Stimulated activated CD4-positive, alpha-beta T cell treated with anti-CD3 and anti-CD28 coated beads, Interleukin-15, amount 100 ng/mL, for 1 hour (primary cell): ENCODE measurements around the gene PTGER2.

Source experiments
- DNase-seq, 2 donors: peaks; one replicate each; pipeline ENCODE4 v3.0.0-alpha.2; 2020; ENCODE audit warnings: low read depth in 1 of 2, low spot score in 1 of 2

PTGER2 gene

DNA sequence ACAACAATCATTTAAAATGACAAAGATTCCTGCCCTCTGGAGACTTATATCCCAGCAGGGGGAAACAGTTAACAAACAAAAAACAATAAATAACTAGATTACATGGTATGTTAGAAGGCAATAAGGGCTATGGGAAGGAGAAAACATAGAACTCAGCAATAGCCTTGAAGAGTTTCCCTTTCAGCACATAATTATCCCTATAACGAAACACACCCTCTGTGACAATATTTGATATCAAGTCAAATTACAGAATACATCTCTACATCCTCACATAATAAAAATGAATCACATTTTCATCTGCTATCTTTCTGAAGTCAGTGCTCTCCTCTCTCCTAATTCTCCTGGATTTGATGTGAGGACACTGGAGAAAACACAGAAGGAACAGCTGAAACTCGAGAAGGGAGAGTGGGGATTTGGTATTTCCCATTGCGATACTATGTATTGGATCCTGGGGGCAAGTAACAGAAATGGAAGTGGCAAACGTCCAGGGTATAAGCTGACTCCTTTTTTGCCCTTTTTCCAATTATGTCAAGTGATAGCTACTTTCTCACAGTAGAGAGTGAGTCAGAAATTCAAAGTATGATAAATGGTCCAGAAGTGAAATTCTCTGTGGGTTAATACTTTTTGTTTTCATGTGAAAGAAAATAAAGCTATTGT lies 9.7 kb upstream of the PTGER2 start:
- no peak for DNase-seq

DNA sequence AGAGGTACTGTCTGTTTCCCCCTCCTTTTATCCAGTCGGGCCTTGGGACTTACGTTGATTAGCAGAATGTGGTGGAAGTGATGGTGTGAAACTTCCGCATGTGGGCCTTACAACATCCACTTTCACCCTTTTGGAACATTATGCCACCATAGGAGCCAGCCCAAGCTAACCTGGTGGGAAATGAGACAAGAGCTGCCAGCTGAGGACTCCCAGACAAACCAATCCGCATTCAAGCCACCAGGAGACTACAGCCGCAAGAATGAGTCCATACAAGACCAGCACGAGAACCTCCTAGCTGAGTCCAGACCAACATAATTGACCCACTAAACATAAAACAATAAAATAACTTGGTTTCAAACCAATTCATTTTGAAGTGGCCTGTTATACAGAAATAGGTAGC lies 9.1 kb upstream of the PTGER2 start:
- no peak for DNase-seq

DNA sequence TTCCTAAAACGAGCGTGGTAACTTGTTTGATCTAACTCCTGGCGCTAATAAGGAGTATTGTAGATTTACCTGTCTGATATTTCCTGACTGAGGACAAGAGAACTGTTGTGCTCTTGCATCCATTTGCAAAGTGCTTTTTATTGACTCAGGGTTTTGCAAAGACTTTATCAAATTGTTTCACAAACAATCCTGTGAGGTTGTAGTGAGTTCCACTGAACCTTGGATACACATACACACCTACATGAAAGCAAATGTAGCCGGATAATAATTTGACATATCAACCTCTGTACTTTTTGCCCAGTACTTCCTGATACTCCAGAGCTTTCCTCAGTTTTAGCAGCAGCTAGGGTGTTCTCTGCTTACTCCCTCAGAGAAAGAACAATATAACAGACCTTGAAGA lies 6.7 kb upstream of the PTGER2 start:
- no peak for DNase-seq

DNA sequence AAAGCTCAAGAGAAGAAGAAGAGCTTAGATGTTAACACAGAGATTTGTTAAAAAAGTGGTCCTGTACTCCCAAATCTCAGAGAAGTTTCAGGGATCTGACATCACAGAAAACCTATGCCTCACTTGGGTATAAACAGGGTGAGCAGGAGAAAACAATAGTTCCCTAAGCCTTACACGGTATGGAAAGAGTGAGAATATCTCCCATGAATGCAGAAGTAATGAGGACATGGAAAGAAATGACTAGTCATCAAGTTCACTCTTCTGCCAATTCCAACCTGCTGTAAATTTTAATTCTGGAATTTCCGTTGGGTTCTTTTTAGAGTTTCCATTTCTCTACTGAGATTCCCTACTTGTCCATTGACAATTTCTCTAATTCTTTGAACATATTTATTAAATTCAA lies 6.2 kb upstream of the PTGER2 start:
- DNase-seq = no peak

DNA sequence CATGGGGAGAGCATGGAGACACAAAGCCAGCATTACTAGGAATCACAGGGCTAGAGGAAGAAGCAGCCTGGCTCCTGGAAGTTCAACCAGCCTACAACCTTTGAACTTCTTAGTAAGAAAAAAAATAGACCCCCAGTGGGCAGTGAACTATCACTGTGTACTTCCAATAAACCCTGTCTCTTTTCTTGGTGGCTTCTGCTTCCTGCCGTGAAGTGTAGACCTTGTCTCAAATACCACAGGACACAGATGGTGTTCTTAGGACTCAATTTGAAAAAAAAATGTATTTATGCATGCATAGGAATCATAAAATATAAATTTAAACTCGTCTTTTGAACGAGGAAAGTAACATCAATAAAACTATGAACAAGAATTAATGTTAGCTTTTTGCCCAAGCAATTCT lies 3.6 kb upstream of the PTGER2 start:
- DNase-seq = no peak

DNA sequence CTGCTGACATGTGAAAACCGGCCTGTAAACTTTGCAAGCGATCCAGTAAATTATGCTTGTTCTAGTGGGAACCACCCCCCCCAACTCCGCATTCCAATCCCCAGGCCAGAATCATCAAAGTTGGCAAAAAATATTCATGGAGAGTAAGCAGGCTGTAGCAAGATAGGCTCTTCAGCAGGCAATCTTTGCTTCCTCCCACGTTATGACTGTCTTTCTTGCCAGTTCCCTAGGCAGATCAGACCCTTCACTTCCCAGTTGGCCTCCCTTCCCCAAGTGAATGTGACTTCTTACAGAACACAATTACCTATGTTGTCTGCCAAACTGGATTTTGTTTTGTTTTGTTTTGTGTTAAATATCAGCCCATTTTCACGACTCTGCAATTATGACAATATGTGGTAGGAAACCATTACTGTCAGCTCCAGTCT lies 1.2 kb upstream of the PTGER2 start:
- no peak for DNase-seq

DNA sequence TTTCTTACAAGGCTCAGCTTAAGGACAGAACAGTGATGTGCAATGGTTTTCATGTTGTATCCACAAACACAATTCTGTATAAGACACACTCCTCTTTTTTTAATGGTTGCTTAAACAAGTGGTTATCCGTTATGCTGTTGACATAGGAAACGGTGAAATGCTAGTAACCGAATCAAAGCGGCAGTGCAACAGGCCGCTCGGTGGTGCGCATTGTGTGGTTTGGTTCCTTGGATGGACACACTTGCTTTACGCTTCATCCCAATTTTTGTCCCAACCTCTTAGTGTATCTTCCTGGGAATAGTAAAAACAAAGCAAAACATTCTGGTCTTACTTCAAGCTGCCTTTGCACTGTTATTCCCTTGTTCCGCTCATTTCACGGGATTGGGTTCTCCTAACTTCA lies 650 bp upstream of the PTGER2 start:
- no peak for DNase-seq

DNA sequence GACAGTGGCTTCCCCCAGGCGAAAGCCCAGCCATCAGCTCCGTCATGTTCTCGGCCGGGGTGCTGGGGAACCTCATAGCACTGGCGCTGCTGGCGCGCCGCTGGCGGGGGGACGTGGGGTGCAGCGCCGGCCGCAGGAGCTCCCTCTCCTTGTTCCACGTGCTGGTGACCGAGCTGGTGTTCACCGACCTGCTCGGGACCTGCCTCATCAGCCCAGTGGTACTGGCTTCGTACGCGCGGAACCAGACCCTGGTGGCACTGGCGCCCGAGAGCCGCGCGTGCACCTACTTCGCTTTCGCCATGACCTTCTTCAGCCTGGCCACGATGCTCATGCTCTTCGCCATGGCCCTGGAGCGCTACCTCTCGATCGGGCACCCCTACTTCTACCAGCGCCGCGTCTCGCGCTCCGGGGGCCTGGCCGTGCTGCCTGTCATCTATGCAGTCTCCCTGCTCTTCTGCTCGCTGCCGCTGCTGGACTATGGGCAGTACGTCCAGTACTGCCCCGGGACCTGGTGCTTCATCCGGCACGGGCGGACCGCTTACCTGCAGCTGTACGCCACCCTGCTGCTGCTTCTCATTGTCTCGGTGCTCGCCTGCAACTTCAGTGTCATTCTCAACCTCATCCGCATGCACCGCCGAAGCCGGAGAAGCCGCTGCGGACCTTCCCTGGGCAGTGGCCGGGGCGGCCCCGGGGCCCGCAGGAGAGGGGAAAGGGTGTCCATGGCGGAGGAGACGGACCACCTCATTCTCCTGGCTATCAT lies 663 bp downstream of the PTGER2 start:
- peak; percentile 11 to 27 for DNase-seq

DNA sequence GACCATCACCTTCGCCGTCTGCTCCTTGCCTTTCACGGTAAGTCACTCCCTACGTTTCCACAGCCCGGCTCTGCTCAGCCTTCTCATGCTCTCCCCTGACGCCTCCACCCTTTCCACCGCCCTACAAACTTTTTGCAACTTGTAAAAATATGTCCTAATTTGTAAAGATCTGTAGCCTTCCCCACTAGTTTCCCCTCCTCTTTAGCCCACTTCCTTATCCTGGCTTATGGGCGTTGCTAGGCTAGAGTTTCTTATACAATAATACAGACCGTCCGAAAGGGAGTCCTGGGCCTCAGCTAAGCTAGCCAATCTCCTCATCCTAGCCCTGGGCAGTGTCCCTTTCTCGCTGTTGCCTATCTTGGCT lies 1.2 kb downstream of the PTGER2 start:
- DNase-seq = no peak

DNA sequence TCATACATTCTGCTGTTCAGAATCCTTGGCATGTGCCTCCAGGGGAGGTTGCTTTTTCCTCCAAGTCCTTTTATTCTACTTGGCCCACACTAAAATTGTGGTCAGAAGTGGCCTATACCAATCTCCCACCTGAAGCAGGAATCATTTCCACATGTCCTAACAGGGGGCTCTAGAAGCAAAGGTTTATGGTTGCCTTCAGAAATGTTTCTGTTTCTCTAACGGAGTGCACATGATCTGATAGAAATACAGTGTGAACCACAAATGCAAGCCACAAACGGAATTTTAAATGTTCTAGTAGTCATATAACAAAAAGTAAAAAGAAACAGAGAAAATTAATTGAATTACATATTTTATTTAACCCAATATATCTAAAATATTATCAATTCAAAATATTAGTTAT lies 4.0 kb downstream of the PTGER2 start:
- no peak for DNase-seq

DNA sequence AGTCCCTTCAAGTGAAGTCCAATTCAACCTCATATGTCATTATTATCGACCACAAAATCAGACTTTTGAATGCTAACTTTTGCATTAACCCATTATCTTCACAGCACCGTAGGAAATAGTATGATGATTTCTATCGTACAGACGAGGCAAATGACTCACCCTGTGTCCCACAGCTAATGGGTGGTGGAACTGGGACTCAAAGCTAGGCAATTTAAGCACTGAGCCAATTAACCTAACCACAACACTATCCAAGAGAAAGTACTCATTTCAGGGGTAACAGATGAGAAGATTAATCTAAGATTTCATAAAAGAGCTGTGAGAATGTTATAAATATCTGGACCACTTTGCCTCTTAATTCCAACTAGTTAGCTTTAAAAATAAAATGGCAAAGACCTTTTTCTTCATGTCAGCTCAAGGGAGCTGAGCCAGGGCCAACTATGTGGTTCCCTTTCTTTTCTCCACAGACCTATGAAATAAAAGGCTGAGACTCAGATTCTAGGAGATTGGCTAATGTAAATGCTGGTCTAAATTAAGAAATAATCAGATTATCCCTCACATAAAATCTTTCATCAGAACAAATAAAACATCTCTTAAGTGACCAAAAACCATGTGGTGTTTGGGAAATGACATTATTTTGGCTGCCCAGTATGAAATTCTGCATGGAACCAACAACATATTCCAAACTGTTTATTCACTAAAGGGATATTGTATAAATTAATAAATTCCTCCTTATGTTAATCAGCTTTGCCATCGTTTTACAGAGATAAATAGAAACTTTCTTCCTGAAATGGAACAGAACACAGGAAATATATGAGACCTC lies 4.9 kb downstream of the PTGER2 start:
- no peak for DNase-seq

DNA sequence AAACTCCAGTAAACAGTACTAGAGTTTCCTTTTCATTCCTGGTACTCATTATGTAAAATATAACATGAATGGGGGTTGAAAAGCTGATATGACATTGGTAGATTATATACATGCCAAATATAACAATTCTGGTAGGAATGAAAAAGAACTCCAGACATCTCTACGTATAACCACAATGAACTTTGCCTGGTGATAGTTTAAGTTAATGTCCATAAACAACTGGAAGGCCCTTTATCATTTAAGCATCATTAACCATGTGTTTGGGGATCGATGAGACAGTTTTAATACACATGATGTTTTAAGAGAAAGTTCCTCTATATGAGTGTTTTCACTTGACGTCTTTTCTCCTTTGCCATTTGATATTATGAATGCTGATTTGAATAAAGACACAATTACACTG lies 5.8 kb downstream of the PTGER2 start:
- DNase-seq = no peak

DNA sequence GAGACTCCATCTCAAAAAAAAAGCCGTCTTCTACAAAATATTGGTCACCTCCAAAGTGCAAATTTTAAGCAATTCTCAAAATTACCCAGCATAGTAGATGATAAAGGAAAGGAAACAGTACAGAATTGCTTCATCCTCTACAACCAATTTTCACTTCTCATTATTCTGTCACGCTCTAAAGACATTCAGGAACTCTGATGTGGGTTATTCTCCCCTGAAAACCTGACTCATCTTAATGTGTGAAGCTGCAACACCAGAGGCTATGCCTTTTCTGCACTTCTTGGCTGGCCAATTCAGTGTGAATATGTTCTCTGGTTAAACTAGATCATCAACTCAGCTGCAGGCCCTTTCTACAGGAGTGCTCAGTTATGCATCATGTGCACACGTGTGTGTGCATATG lies 11.0 kb downstream of the PTGER2 start:
- no peak for DNase-seq

DNA sequence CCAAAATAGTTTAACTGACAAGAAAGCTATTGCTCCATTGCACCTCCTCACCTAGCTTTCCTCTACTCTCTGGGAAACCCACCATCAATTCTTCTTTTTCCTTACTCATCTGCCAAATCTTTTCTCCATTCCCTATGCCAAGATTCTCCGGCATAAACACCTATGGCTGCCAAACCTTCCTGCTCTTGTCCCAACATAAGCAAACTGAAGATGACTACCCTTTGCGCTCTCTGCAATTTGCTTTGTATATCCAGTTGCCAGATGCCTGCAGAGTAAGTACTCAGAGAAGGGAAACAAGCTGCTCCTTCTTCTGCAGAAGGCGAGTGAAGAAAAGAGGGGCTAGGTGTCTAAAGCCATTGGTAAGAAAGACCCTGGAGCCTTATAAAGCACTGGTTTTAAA lies 11.5 kb downstream of the PTGER2 start:
- no peak for DNase-seq

DNA sequence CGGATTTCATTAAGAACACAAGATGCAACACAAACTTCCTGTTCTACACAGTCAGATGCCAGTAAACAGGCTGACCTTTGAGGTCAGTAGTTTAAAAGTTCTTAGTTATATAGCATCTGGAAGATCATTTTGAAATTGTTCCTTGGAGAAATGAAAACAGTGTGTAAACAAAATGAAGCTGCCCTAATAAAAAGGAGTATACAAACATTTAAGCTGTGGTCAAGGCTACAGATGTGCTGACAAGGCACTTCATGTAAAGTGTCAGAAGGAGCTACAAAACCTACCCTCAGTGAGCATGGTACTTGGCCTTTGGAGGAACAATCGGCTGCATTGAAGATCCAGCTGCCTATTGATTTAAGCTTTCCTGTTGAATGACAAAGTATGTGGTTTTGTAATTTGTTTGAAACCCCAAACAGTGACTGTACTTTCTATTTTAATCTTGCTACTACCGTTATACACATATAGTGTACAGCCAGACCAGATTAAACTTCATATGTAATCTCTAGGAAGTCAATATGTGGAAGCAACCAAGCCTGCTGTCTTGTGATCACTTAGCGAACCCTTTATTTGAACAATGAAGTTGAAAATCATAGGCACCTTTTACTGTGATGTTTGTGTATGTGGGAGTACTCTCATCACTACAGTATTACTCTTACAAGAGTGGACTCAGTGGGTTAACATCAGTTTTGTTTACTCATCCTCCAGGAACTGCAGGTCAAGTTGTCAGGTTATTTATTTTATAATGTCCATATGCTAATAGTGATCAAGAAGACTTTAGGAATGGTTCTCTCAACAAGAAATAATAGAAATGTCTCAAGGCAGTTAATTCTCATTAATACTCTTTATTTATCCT lies 13.5 kb downstream of the PTGER2 start:
- no peak for DNase-seq

DNA sequence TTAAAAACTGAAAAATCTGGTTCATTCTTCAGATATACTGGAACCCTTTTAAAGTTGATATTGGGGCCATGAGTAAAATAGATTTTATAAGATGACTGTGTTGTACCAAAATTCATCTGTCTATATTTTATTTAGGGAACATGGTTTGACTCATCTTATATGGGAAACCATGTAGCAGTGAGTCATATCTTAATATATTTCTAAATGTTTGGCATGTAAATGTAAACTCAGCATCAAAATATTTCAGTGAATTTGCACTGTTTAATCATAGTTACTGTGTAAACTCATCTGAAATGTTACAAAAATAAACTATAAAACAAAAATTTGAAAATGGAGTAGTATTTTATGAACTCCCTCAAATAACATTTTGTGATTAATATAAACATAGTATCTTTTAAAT lies 14.2 kb downstream of the PTGER2 start:
- DNase-seq = no peak

DNA sequence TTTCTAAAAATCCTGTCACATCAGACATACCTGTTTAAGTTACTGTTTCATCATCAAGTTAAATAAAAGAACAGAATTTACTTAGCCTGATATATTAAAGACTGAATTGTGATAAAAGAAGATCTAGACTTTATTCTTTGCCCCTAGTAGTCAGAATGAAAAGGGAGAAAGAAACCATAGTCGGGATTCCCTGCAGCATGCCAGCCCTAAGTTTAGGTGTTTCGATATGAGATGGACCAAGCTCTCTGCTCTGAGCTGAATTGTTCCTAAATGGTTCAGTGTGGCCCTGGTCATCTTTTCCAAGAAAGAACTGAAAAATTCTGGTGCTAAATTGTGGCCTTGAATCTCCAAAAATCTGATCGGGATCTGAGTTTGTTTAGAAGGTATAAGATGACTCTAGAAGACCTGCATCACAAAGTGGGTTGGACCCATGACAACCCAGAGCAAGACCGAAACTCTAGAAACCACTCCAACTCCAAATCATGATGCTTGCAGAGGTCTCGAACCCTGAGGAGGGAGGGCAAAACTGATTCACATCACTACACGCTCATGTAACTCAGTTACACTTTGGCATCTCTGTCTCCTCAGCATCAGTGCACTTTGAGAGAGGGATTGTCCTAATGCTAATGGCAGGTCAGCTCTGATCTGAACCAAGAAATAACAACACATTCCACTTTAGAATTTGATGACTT lies 15.7 kb downstream of the PTGER2 start:
- DNase-seq = no peak

DNA sequence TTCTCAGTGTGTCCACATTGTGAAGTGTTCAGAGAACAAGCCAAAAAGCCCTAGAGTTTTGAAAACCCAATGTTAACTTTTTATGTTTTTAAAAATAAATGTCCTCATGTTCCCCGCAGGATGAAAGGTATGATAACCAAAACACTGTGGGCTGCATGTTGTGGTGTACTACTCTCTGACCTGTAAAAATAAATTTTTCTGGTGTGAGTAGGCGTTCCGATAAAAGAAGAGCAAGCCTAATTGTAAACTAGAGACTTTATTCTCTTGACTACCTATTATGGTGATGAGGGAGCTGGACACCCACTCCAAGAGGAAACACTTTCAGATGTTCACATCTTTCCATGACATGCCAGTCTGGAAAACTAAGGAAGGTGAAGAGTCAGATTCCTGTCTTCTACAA lies 18.2 kb downstream of the PTGER2 start:
- no peak for DNase-seq

DNA sequence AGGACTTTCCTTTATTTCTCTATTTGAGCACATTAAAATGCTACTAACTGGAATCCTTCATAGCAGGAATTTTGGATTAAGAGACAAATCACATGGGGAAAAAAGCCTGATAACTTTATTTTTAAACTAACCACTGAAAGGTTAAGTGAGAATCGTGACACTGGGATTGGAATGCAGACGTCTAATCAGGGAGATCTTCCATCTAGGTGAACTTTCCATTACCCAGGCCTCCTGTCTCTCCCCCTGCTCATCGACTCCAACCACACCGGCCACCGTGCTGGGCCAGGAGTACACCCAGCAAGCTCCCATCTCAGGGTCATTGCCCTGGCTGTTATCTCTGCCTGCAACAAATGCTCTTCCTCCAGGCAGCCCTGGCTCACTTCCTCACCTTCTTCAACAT lies 19.0 kb downstream of the PTGER2 start:
- no peak for DNase-seq

DNA sequence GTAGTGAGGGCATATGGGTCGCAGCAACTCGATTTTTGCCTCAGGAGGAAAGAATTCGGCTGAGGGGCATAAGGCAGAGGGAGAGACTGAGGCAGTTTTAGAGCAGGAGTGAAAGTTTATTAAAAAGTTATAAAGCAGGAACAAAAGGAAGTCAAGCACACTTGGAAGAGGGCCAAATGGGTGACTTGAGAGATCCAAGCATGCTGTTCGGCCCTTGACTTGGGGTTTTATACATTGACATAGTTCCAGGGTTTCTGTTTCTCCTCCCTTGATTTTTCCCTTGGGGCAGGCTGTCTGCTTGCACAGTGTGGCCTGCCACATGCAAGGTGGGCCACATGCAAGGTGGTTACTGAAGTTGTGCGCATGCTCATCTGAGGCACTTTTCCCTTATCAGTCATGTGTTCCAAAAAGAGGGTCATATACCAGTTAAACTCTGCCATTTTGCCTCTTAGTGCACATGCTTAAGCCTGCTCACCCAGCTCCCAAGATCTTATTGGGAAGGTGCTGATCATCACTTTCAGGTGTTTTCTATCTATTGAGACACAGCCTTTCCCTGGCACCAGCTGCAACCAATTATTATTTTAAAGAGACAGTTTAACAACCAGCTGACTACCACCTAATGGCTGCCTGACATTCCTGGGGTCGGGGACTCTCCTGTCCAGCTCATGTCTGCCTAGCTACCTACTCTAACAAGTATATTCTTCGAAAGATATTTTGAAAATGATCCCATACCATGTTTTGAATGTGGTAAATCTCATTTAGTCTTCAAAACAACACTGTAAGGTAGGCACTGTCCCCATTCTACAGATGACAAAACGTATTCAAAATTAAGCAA lies 19.9 kb downstream of the PTGER2 start:
- no peak for DNase-seq
